Stomach (tissue), 4 donors: ENCODE measurements around the gene OR2A7.
"Not testable (repeated sequence)": the region's sequence is repeated elsewhere in the genome, so short reads cannot be mapped to it uniquely, and the experiment has no call there.

Experiments
- POLR2AphosphoS5 ChIP-seq, 3 donors: sonication (generic); formaldehyde crosslinking; IDR thresholded peaks; one replicate each; pipeline ENCODE4 v1.6.1; 2016; ENCODE audit warnings: antibody characterized with exemption in 3 of 3
- TF ChIP-seq, protein P1 (sequence below), 7 experiments: fragments of 450-650 bp in 4 of 7; fragments of 200-600 bp in 3 of 7; sonication (generic) in 3 of 7; IDR thresholded peaks; one replicate each; pipeline ENCODE4 v1.5.1; 2016 to 2019; ENCODE audit warnings: antibody characterized with exemption in 7 of 7, control low read depth in 2 of 7, mild to moderate bottlenecking in 1 of 7

DNA sequence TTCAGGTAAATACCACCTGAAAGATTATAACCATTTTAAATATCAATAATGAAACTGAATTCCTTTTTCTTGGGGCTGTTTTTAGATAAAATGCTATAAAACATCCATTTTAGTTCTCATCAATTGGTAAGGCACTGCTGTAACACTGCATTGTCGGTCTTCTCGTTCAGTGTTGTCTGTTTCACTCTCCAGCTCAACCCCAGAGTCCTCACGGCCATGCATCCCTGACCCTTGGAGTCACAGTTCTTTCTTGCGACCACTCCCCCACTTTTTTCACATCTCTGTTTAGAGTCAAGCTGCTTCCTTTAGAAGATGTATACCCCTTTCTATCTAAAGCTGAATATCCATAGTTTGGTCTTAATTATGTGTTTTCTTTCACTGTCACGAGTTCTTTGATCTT lies 17.6 kb downstream of the OR2A7 start:
- TF ChIP-seq, protein P1, sequence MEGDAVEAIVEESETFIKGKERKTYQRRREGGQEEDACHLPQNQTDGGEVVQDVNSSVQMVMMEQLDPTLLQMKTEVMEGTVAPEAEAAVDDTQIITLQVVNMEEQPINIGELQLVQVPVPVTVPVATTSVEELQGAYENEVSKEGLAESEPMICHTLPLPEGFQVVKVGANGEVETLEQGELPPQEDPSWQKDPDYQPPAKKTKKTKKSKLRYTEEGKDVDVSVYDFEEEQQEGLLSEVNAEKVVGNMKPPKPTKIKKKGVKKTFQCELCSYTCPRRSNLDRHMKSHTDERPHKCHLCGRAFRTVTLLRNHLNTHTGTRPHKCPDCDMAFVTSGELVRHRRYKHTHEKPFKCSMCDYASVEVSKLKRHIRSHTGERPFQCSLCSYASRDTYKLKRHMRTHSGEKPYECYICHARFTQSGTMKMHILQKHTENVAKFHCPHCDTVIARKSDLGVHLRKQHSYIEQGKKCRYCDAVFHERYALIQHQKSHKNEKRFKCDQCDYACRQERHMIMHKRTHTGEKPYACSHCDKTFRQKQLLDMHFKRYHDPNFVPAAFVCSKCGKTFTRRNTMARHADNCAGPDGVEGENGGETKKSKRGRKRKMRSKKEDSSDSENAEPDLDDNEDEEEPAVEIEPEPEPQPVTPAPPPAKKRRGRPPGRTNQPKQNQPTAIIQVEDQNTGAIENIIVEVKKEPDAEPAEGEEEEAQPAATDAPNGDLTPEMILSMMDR (IDR thresholded peaks at IDR 0.05), result not testable (repeated sequence)
- not testable (repeated sequence) for TF ChIP-seq POLR2AphosphoS5 (IDR thresholded peaks at IDR 0.05)
